ENCODE results near the gene NRCAM.

The NRCAM gene

GRCh38 chr7:108124820-108125219, 331.4 kb downstream of the NRCAM start:
- no peak overlapping the region for H3K9ac ChIP-seq (ENCODE audit: low read length)
- no peak overlapping the region for H3K27ac ChIP-seq (ENCODE audit: low read depth, low read length)
- H3K4me3 ChIP-seq (ENCODE audit: low read length), result no peak overlapping the region
- H2AK5ac ChIP-seq (ENCODE audit: low read length), result no peak overlapping the region
- no peak overlapping the region for H3K56ac ChIP-seq (ENCODE audit: low read length)
- no peaks in the 10 kb centered on the region for H3K79me1 ChIP-seq (ENCODE audit: low read length)
- no peak overlapping the region for H3K18ac ChIP-seq (ENCODE audit: low read length)
- no peak for DNase-seq
- H3K27me3 ChIP-seq (ENCODE audit: insufficient read depth, low read length, poor library complexity), result no peaks in the 10 kb centered on the region
- no peak overlapping the region for H4K5ac ChIP-seq (ENCODE audit: low read length)
- no peak overlapping the region for H4K8ac ChIP-seq (ENCODE audit: low read depth, low read length)
- H2BK15ac ChIP-seq (replicated peaks; ENCODE audit: low read depth), result no peak overlapping the region
- H2BK120ac ChIP-seq (ENCODE audit: low read depth, low read length), result no peak overlapping the region
- H3K4ac ChIP-seq (ENCODE audit: low read depth, low read length), result no peak overlapping the region
- H3K79me2 ChIP-seq (ENCODE audit: control insufficient read depth, insufficient read depth, low read length), result no peaks in the 10 kb centered on the region
- WGBS (ENCODE audit: extremely low coverage, insufficient coverage, low lambda C conversion rate), result no CpG with 5 or more reads among the region's 3 CpGs
- no peak overlapping the region for H2BK5ac ChIP-seq (ENCODE audit: low read length)
- no peak overlapping the region for H3K4me2 ChIP-seq (ENCODE audit: low read length)
- H3K4me1 ChIP-seq (ENCODE audit: control insufficient read depth, low read depth, low read length), result no peaks in the 10 kb centered on the region
- no peak overlapping the region for H3K23ac ChIP-seq (ENCODE audit: low read length)
- H3K36me3 ChIP-seq (ENCODE audit: control insufficient read depth, insufficient read depth, low read length), result no peaks in the 10 kb centered on the region

GRCh38 chr7:108122181-108122580, 334.1 kb downstream of the NRCAM start:
- Histone ChIP-seq H3K56ac (ENCODE audit: low read length) (no peak overlapping the region), H3K18ac (ENCODE audit: low read length) (no peak overlapping the region), H3K27ac (ENCODE audit: low read depth, low read length) (no peak overlapping the region), H4K8ac (ENCODE audit: low read depth, low read length) (no peak overlapping the region), H2BK120ac (ENCODE audit: low read depth, low read length) (no peak overlapping the region), H3K4me1 (ENCODE audit: control insufficient read depth, low read depth, low read length) (no peaks in the 10 kb centered on the region), H2AK5ac (ENCODE audit: low read length) (no peak overlapping the region), H2BK5ac (ENCODE audit: low read length) (no peak overlapping the region), H4K5ac (ENCODE audit: low read length) (no peak overlapping the region), H3K4me3 (ENCODE audit: low read length) (no peak overlapping the region), H3K79me1 (ENCODE audit: low read length) (no peaks in the 10 kb centered on the region), H3K9ac (ENCODE audit: low read length) (no peak overlapping the region), H3K23ac (ENCODE audit: low read length) (no peak overlapping the region), H3K27me3 (ENCODE audit: insufficient read depth, low read length, poor library complexity) (no peaks in the 10 kb centered on the region), H3K79me2 (ENCODE audit: control insufficient read depth, insufficient read depth, low read length) (no peaks in the 10 kb centered on the region), H3K4ac (ENCODE audit: low read depth, low read length) (no peak overlapping the region), H3K36me3 (ENCODE audit: control insufficient read depth, insufficient read depth, low read length) (no peaks in the 10 kb centered on the region), H2BK15ac (replicated peaks; ENCODE audit: low read depth) (no peak overlapping the region), H3K4me2 (ENCODE audit: low read length) (no peak overlapping the region)
- DNase-seq, result no peak

- Histone ChIP-seq H3K23ac (ENCODE audit: low read length) (no peak overlapping the region), H3K56ac (ENCODE audit: low read length) (no peak overlapping the region), H3K18ac (ENCODE audit: low read length) (no peak overlapping the region), H3K4ac (ENCODE audit: low read depth, low read length) (no peak overlapping the region), H4K8ac (ENCODE audit: low read depth, low read length) (no peak overlapping the region), H3K36me3 (ENCODE audit: control insufficient read depth, insufficient read depth, low read length) (no peaks in the 10 kb centered on the region), H3K9ac (ENCODE audit: low read length) (no peak overlapping the region), H3K4me1 (ENCODE audit: control insufficient read depth, low read depth, low read length) (no peaks in the 10 kb centered on the region), H4K5ac (ENCODE audit: low read length) (no peak overlapping the region), H3K4me3 (ENCODE audit: low read length) (no peak overlapping the region), H3K4me2 (ENCODE audit: low read length) (no peak overlapping the region), H3K27me3 (ENCODE audit: insufficient read depth, low read length, poor library complexity) (no peaks in the 10 kb centered on the region), H3K27ac (ENCODE audit: low read depth, low read length) (no peak overlapping the region), H3K79me1 (ENCODE audit: low read length) (no peaks in the 10 kb centered on the region), H2BK15ac (replicated peaks; ENCODE audit: low read depth) (no peak overlapping the region), H2AK5ac (ENCODE audit: low read length) (no peak overlapping the region), H2BK120ac (ENCODE audit: low read depth, low read length) (no peak overlapping the region), H3K79me2 (ENCODE audit: control insufficient read depth, insufficient read depth, low read length) (no peaks in the 10 kb centered on the region), H2BK5ac (ENCODE audit: low read length) (no peak overlapping the region)
- DNase-seq, result no peak
- no CpG with 5 or more reads among the region's 3 CpGs for WGBS (ENCODE audit: extremely low coverage, insufficient coverage, low lambda C conversion rate)
Observed at GRCh38 chr7:108120933-108121332, 335.3 kb downstream of the NRCAM start.

GRCh38 chr7:108120196-108120595, 336.0 kb downstream of the NRCAM start:
- no peak overlapping the region for H3K9ac ChIP-seq (ENCODE audit: low read length)
- no peak overlapping the region for H2BK5ac ChIP-seq (ENCODE audit: low read length)
- H3K56ac ChIP-seq (ENCODE audit: low read length), result no peak overlapping the region
- H3K79me1 ChIP-seq (ENCODE audit: low read length), result no peaks in the 10 kb centered on the region
- H4K5ac ChIP-seq (ENCODE audit: low read length), result no peak overlapping the region
- no peaks in the 10 kb centered on the region for H3K36me3 ChIP-seq (ENCODE audit: control insufficient read depth, insufficient read depth, low read length)
- DNase-seq, result no peak
- no peak overlapping the region for H3K18ac ChIP-seq (ENCODE audit: low read length)
- H3K23ac ChIP-seq (ENCODE audit: low read length), result no peak overlapping the region
- H3K27me3 ChIP-seq (ENCODE audit: insufficient read depth, low read length, poor library complexity), result no peaks in the 10 kb centered on the region
- no peak overlapping the region for H3K4me3 ChIP-seq (ENCODE audit: low read length)
- no peak overlapping the region for H3K4me2 ChIP-seq (ENCODE audit: low read length)
- H3K4ac ChIP-seq (ENCODE audit: low read depth, low read length), result no peak overlapping the region
- no peak overlapping the region for H2BK120ac ChIP-seq (ENCODE audit: low read depth, low read length)
- WGBS (ENCODE audit: extremely low coverage, insufficient coverage, low lambda C conversion rate), result no CpG with 5 or more reads among the region's 3 CpGs
- H3K79me2 ChIP-seq (ENCODE audit: control insufficient read depth, insufficient read depth, low read length), result no peaks in the 10 kb centered on the region
- H4K8ac ChIP-seq (ENCODE audit: low read depth, low read length), result no peak overlapping the region
- no peak overlapping the region for H2AK5ac ChIP-seq (ENCODE audit: low read length)
- no peak overlapping the region for H2BK15ac ChIP-seq (replicated peaks; ENCODE audit: low read depth)
- no peak overlapping the region for H3K27ac ChIP-seq (ENCODE audit: low read depth, low read length)
- no peaks in the 10 kb centered on the region for H3K4me1 ChIP-seq (ENCODE audit: control insufficient read depth, low read depth, low read length)

- Histone ChIP-seq H2BK120ac (ENCODE audit: low read depth, low read length) (no peak overlapping the region), H3K56ac (ENCODE audit: low read length) (no peak overlapping the region), H2BK15ac (replicated peaks; ENCODE audit: low read depth) (no peak overlapping the region), H3K79me2 (ENCODE audit: control insufficient read depth, insufficient read depth, low read length) (no peaks in the 10 kb centered on the region), H3K4me2 (ENCODE audit: low read length) (no peak overlapping the region), H3K27me3 (ENCODE audit: insufficient read depth, low read length, poor library complexity) (no peaks in the 10 kb centered on the region), H3K36me3 (ENCODE audit: control insufficient read depth, insufficient read depth, low read length) (no peaks in the 10 kb centered on the region), H3K79me1 (ENCODE audit: low read length) (no peaks in the 10 kb centered on the region), H2BK5ac (ENCODE audit: low read length) (no peak overlapping the region), H4K5ac (ENCODE audit: low read length) (no peak overlapping the region), H3K9ac (ENCODE audit: low read length) (no peak overlapping the region), H3K18ac (ENCODE audit: low read length) (no peak overlapping the region), H3K4me3 (ENCODE audit: low read length) (no peak overlapping the region), H3K4me1 (ENCODE audit: control insufficient read depth, low read depth, low read length) (no peaks in the 10 kb centered on the region), H2AK5ac (ENCODE audit: low read length) (no peak overlapping the region), H4K8ac (ENCODE audit: low read depth, low read length) (no peak overlapping the region), H3K4ac (ENCODE audit: low read depth, low read length) (no peak overlapping the region), H3K27ac (ENCODE audit: low read depth, low read length) (no peak overlapping the region), H3K23ac (ENCODE audit: low read length) (no peak overlapping the region)
- DNase-seq, result peak; percentile 85
- no CpG with 5 or more reads among the region's 2 CpGs for WGBS (ENCODE audit: extremely low coverage, insufficient coverage, low lambda C conversion rate)
Observed at GRCh38 chr7:108118959-108119358, 337.3 kb downstream of the NRCAM start.

GRCh38 chr7:108114117-108114841, 342.0 kb downstream of the NRCAM start:
- no peak overlapping the region for H3K4me2 ChIP-seq (ENCODE audit: low read length)
- H3K23ac ChIP-seq (ENCODE audit: low read length), result no peak overlapping the region
- H3K79me2 ChIP-seq (ENCODE audit: control insufficient read depth, insufficient read depth, low read length), result no peaks in the 10 kb centered on the region
- no peak overlapping the region for H2BK15ac ChIP-seq (replicated peaks; ENCODE audit: low read depth)
- no peak overlapping the region for H3K4me3 ChIP-seq (ENCODE audit: low read length)
- H4K8ac ChIP-seq (ENCODE audit: low read depth, low read length), result no peak overlapping the region
- no peak overlapping the region for H4K5ac ChIP-seq (ENCODE audit: low read length)
- WGBS (ENCODE audit: extremely low coverage, insufficient coverage, low lambda C conversion rate), result no CpG with 5 or more reads among the region's 6 CpGs
- no peaks in the 10 kb centered on the region for H3K79me1 ChIP-seq (ENCODE audit: low read length)
- H3K4ac ChIP-seq (ENCODE audit: low read depth, low read length), result no peak overlapping the region
- H3K36me3 ChIP-seq (ENCODE audit: control insufficient read depth, insufficient read depth, low read length), result no peaks in the 10 kb centered on the region
- H3K27me3 ChIP-seq (ENCODE audit: insufficient read depth, low read length, poor library complexity), result no peaks in the 10 kb centered on the region
- H2BK120ac ChIP-seq (ENCODE audit: low read depth, low read length), result no peak overlapping the region
- peak; percentile 81 for DNase-seq
- H2BK5ac ChIP-seq (ENCODE audit: low read length), result no peak overlapping the region
- H3K56ac ChIP-seq (ENCODE audit: low read length), result no peak overlapping the region
- H3K18ac ChIP-seq (ENCODE audit: low read length), result no peak overlapping the region
- no peak overlapping the region for H2AK5ac ChIP-seq (ENCODE audit: low read length)
- no peaks in the 10 kb centered on the region for H3K4me1 ChIP-seq (ENCODE audit: control insufficient read depth, low read depth, low read length)
- no peak overlapping the region for H3K9ac ChIP-seq (ENCODE audit: low read length)
- H3K27ac ChIP-seq (ENCODE audit: low read depth, low read length), result no peak overlapping the region
